OCI-LY3 (cell line): ENCODE measurements around the gene TSPAN9.

ENCODE experiments used
- CTCF ChIP-seq: fragments of 200-600, 300-600 bp; sonication (generic); IDR thresholded peaks from 2 replicates; pipeline ENCODE4 v1.5.1; 2014; ENCODE audit warnings: antibody characterized with exemption, low read length, low read depth
- EZH2phosphoT487 ChIP-seq: fragments of 200-600 bp; shearing (Covaris generic); IDR thresholded peaks from 2 replicates; pipeline ENCODE4 v1.6.1; 2018; ENCODE audit warnings: antibody characterized with exemption, mixed run types, low read depth

- TF ChIP-seq CTCF (no peak), EZH2phosphoT487 (no peak)
Measured at GRCh38 chr12:3262470-3262869, 185.3 kb downstream of the TSPAN9 start.
